ENCODE results near the gene XCL2.

GRCh38 chr1:168581817-168582572 lies 38.2 kb upstream of the XCL2 start:
- TF ChIP-seq CTCF (conservative IDR thresholded peaks at IDR 0.05; ENCODE audit: low read length), result no peak
- no peak for TF ChIP-seq EZH2phosphoT487 (IDR thresholded peaks at IDR 0.05; ENCODE audit: borderline replicate concordance, low read depth, low read length)

All from OCI-LY7 (cell line).